Spleen (tissue), 11 donors: ENCODE measurements around the gene ZBTB7C. TPM values are rescaled to one million over a fixed set of nuclear protein-coding genes. Genes with fewer than 3 reads are reported as not detected.

Source experiments
- DNase-seq: peaks from one replicate; pipeline ENCODE4 v3.0.0-alpha.2; 2020
- H3K27ac ChIP-seq, 8 donors: fragments of 200-600 bp; sonication (generic) in 7 of 8; 1 replicate in 4 of 8; 2 replicates in 4 of 8; pipeline versions ENCODE4 v1.5.0 to v1.8.0; 2016 to 2021; ENCODE audit warnings: inconsistent platforms in 4 of 8, mild to moderate bottlenecking in 4 of 8, moderate library complexity in 1 of 8
- H3K27me3 ChIP-seq, 7 donors: fragments of 200-600 bp; sonication (generic) in 6 of 7; replicated peaks in 1 of 7; 1 replicate in 4 of 7; 2 replicates in 3 of 7; pipeline versions ENCODE4 v1.5.0 to v1.8.0; 2016 to 2021; ENCODE audit warnings: inconsistent platforms in 3 of 7, mild to moderate bottlenecking in 1 of 7
- H3K36me3 ChIP-seq, 6 donors: fragments of 200-600 bp; sonication (generic) in 5 of 6; 1 replicate in 4 of 6; 2 replicates in 2 of 6; pipeline versions ENCODE4 v1.5.0 to v1.8.0; 2016 to 2021; ENCODE audit warnings: inconsistent platforms in 2 of 6
- H3K4me1 ChIP-seq, 6 donors: fragments of 200-600 bp; sonication (generic) in 5 of 6; 1 replicate in 3 of 6; 2 replicates in 3 of 6; pipeline versions ENCODE4 v1.5.0 to v1.8.0; 2016 to 2021; ENCODE audit warnings: inconsistent platforms in 3 of 6
- H3K4me3 ChIP-seq, 8 donors: fragments of 200-600 bp; sonication (generic) in 7 of 8; 1 replicate in 4 of 8; 2 replicates in 4 of 8; pipeline versions ENCODE4 v1.5.0 to v1.8.0; 2016 to 2021; ENCODE audit warnings: inconsistent platforms in 4 of 8, mild to moderate bottlenecking in 4 of 8, moderate library complexity in 2 of 8
- H3K9me3 ChIP-seq, 8 donors: fragments of 200-600 bp; sonication (generic) in 7 of 8; 1 replicate in 4 of 8; 2 replicates in 4 of 8; pipeline versions ENCODE4 v1.5.0 to v1.8.0; 2016 to 2021; ENCODE audit warnings: inconsistent platforms in 4 of 8
- POLR2A ChIP-seq, 3 donors: fragments of 450-650 bp; IDR thresholded peaks; one replicate each; pipeline ENCODE4 v1.5.1; 2017; ENCODE audit warnings: antibody characterized with exemption in 3 of 3, mild to moderate bottlenecking in 1 of 3
- POLR2AphosphoS5 ChIP-seq, 3 donors: sonication (generic); formaldehyde crosslinking; IDR thresholded peaks; one replicate each; pipeline ENCODE4 v1.5.1; 2017; ENCODE audit warnings: antibody characterized with exemption in 3 of 3
- WGBS, 5 donors: extraction: QIAGEN DNeasy Blood & Tissue Kit in 3 of 5; methylation state at CpG; one replicate each; pipeline versions ENCODE4 v1.1.5 to v1.1.7; 2013 to 2018; 5-methylcytosine and 5-hydroxymethylcytosine counted together
- intact Hi-C: fragments of 100-400 bp; cut with DNase I; formaldehyde crosslinking; loops from one replicate; pipeline ENCODE4 v1.15.0; 2023; ENCODE audit warnings: low total_unique reads
- polyA plus RNA-seq, 3 donors: library from polyadenylated mRNA; stranded (reverse); fragments of 200-250 nt; gene quantifications; one replicate each; pipeline ENCODE4 v1.2.1, GENCODE V29; 2013
- total RNA-seq, 7 donors: library from RNA; depleted of rRNA in 3 of 7; stranded (reverse); fragments of >200 nt in 3 of 7; fragmentation: NEBNext Ultra II Directional in 4 of 7; extraction: Animal tissue kit (Norgen Biotek cat#: 25700) in 4 of 7; gene quantifications; one replicate each; pipeline versions ENCODE4 v1.1.0 to v1.2.1, GENCODE V29; 2016 to 2021
- TF ChIP-seq, protein P1 (sequence below), 11 experiments: fragments of 200-600 bp in 7 of 11; fragments of 450-650 bp in 4 of 11; sonication (generic) in 4 of 11; IDR thresholded peaks in 8 of 11; conservative IDR thresholded peaks in 3 of 11; 1 replicate in 7 of 11; 2 replicates in 4 of 11; pipeline versions ENCODE4 v1.4.0 to v1.8.0; 2016 to 2021; ENCODE audit warnings: antibody characterized with exemption in 11 of 11, inconsistent platforms in 4 of 11, mild to moderate bottlenecking in 1 of 11
- donor health status: healthy with polysubstance abuse.
- donor health status: DM: no; HTN: no; CAD: no; lungs with moderate emphysema.
- donor health status: DM: no; HTN: no; CAD: no.
- donor health status: Bipolar disorder and iron deficiency.
- donor health status: healthy.
- donor health status: DM: no; HTN: no; CAD: no.
- donor health status: DM: yes; HTN: yes; CAD: no.

The ZBTB7C gene
- total and polyA plus RNA-seq, 10 donors = 1.00 to 64.2 (median 18.8) TPM

DNA sequence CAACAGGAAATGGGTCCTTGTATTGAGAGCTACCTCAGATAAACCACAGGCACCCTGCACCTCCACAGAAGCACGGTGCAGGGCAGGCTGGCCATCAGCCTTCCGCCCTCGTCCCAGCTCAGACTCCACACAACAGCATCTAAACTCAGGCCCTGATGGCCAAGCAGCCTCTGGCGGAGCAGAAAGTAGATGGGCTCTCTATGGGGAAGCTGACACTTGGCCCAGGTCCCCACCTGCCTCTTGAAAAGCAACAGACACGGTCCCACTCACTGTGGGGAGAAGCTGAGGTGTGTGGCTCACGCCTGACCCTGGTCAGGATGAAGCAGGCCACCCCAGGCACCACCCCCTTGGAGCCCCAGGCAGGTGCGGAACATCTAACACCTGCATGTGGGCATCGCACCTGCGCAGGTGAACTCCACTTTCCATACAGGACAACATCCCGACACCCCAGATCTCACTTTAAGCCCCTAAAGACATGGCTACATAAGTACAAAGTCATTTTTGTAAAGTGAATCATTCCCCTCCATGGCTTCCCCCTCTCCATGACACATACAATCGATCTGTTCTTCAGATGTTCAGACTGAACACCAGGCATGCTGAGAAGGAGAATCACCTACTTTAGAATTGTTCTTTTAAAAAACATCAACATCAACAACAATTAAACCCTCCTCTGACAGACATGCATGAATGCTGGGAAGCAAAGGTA, 208.4 kb downstream of the ZBTB7C start:
- no peak overlapping the region for H3K27ac ChIP-seq
- intact Hi-C loops = no loop called here
- TF ChIP-seq POLR2A (IDR thresholded peaks at IDR 0.05) (no peak), POLR2AphosphoS5 (IDR thresholded peaks at IDR 0.05) (no peak)
- TF ChIP-seq, protein P1, sequence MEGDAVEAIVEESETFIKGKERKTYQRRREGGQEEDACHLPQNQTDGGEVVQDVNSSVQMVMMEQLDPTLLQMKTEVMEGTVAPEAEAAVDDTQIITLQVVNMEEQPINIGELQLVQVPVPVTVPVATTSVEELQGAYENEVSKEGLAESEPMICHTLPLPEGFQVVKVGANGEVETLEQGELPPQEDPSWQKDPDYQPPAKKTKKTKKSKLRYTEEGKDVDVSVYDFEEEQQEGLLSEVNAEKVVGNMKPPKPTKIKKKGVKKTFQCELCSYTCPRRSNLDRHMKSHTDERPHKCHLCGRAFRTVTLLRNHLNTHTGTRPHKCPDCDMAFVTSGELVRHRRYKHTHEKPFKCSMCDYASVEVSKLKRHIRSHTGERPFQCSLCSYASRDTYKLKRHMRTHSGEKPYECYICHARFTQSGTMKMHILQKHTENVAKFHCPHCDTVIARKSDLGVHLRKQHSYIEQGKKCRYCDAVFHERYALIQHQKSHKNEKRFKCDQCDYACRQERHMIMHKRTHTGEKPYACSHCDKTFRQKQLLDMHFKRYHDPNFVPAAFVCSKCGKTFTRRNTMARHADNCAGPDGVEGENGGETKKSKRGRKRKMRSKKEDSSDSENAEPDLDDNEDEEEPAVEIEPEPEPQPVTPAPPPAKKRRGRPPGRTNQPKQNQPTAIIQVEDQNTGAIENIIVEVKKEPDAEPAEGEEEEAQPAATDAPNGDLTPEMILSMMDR (IDR thresholded peaks at IDR 0.05 in 8 of 11, conservative IDR thresholded peaks at IDR 0.05 in 3 of 11) = no peak
- H3K4me1 ChIP-seq = peaks cover 0 to 26% (median 7%) of the 10 kb centered on the region in 6 donors
- no peaks in the 10 kb centered on the region for H3K36me3 ChIP-seq
- no peak for DNase-seq
- H3K27me3 ChIP-seq = peaks cover 0 to 31% (median 0%) of the 10 kb centered on the region in 7 donors
- no peak overlapping the region for H3K4me3 ChIP-seq
- WGBS, 5 donors = 70 to 86% (median 79%) methylated on average over 10 to 11 of the region's 11 CpGs
- no peaks in the 10 kb centered on the region for H3K9me3 ChIP-seq

DNA sequence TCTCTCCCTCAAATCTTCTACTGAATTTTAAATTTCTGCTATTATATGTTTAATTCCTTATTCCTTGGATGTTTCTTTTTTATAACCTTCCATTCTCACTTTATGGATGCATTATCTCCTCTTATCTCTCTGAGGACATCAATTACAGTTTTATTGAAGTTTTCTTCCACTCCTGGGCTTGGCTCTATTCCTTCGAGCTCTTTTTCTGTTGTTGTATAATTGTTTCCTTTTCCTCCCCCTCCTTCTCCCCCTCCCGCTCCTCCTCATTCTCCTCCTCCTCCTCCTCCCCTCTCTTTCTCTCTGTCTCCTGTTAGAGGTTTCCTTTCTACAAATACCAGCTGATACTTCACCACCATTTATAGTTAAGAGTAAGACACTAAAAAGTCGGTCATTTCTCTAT, 209.8 kb downstream of the ZBTB7C start:
- TF ChIP-seq POLR2A (IDR thresholded peaks at IDR 0.05) (no peak), POLR2AphosphoS5 (IDR thresholded peaks at IDR 0.05) (no peak)
- TF ChIP-seq, protein P1 (IDR thresholded peaks at IDR 0.05 in 8 of 11, conservative IDR thresholded peaks at IDR 0.05 in 3 of 11) = no peak
- peaks cover 0 to 31% (median 9%) of the 10 kb centered on the region in 6 donors for H3K4me1 ChIP-seq
- H3K27me3 ChIP-seq = peaks cover 0 to 31% (median 0%) of the 10 kb centered on the region in 7 donors
- no peak for DNase-seq
- intact Hi-C loops = no loop called here
- peak overlapping the region in 1 of 8 donors; percentile 2 for H3K27ac ChIP-seq
- WGBS, 5 donors = 13 to 23% (median 20%) methylated on average over 3 of the region's 3 CpGs
- H3K36me3 ChIP-seq = no peaks in the 10 kb centered on the region
- no peaks in the 10 kb centered on the region for H3K9me3 ChIP-seq
- H3K4me3 ChIP-seq = no peak overlapping the region

DNA sequence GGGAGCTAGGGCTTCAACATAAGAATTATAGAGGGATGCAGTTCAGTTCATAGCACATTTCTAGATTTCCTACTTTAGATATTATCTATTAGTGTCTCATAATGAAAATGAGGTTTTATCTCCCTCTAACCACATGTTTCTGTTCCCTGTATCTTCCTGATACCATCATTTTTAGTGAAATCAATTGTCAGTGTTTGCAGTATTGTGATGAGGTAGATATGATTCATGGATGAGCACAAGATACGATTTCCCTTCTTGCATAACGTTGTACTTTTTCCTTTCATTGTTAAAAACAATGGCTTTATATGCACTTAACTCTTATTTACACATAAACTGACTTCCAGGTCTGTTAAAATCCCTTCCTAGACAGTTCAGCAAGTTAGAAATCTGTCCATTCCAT, 211.4 kb downstream of the ZBTB7C start:
- WGBS, 5 donors = 40 to 58% (median 44%) methylated on average over 2 of the region's 2 CpGs
- intact Hi-C loops = no loop called here
- no peak for DNase-seq
- no peaks in the 10 kb centered on the region for H3K36me3 ChIP-seq
- no peaks in the 10 kb centered on the region for H3K9me3 ChIP-seq
- H3K4me3 ChIP-seq = no peak overlapping the region
- no peak overlapping the region for H3K27ac ChIP-seq
- TF ChIP-seq POLR2AphosphoS5 (IDR thresholded peaks at IDR 0.05) = no peak
- TF ChIP-seq, protein P1 (IDR thresholded peaks at IDR 0.05 in 8 of 11, conservative IDR thresholded peaks at IDR 0.05 in 3 of 11) = no peak
- no peak for TF ChIP-seq POLR2A (IDR thresholded peaks at IDR 0.05)
- H3K27me3 ChIP-seq = peaks cover 0 to 19% (median 0%) of the 10 kb centered on the region in 7 donors
- H3K4me1 ChIP-seq = peaks cover 0 to 47% (median 14%) of the 10 kb centered on the region in 6 donors

DNA sequence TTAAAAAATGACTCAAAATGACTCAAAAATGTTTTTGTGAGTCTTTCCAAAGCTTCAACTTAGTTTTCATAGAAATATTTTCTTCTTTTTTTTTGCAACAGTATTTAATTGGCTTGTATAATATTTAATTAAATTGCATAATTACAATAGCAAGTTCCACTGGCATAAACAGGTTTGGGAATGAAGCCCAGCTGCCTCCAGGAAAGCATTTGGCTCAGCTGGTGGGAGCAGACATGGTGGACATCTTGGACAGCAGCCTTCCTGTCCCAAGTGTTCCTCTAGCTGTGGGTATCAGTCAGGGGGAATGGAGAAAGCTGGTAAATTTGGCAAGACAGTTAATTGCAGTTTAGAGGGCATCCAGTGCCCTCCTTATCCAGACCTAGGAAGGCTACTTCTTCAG, 213.4 kb downstream of the ZBTB7C start:
- intact Hi-C loops = no loop called here
- no peak overlapping the region for H3K4me3 ChIP-seq
- peaks cover 0 to 12% (median 0%) of the 10 kb centered on the region in 7 donors for H3K27me3 ChIP-seq
- H3K4me1 ChIP-seq = peaks cover 0 to 35% (median 9%) of the 10 kb centered on the region in 6 donors
- no peak overlapping the region for H3K27ac ChIP-seq
- TF ChIP-seq POLR2AphosphoS5 (IDR thresholded peaks at IDR 0.05) (no peak), POLR2A (IDR thresholded peaks at IDR 0.05) (no peak)
- TF ChIP-seq, protein P1 (IDR thresholded peaks at IDR 0.05 in 8 of 11, conservative IDR thresholded peaks at IDR 0.05 in 3 of 11) = no peak
- no peaks in the 10 kb centered on the region for H3K9me3 ChIP-seq
- no peaks in the 10 kb centered on the region for H3K36me3 ChIP-seq
- no peak for DNase-seq
